OCI-LY7 (cell line): Measurements from ENCODE around the gene TPCN1. TPM values are rescaled to one million over a fixed set of nuclear protein-coding genes. Genes with fewer than 3 reads are reported as not detected.

ENCODE experiments used
- BruUV-seq: library from RNA; stranded (reverse); fragments of 400-500 nt; replicated peaks from 2 replicates; lab custom pipeline; 2021; lab: Mats Ljungman, UMichigan
- CTCF ChIA-PET: fragments of 300-600 bp; sonication (Branson Sonifier 250); formaldehyde crosslinking; loops from one replicate; lab custom pipeline; 2022; ENCODE audit warnings: antibody characterized with exemption; ENCODE audit not compliant: unreplicated experiment; lab: Charles Lee
- POLR2A ChIA-PET: fragments of 300-600 bp; sonication (Branson Sonifier 250); formaldehyde crosslinking; loops from one replicate; lab custom pipeline; 2022; ENCODE audit warnings: antibody characterized with exemption; lab: Charles Lee
- DNase-seq: peaks from one replicate; pipeline ENCODE4 v3.0.0-alpha.2; 2015; ENCODE audit warnings: low spot score
- H2AFZ ChIP-seq: fragments of 200-600 bp; sonication (generic), shearing (Covaris generic); 2 replicates; pipeline ENCODE4 v1.6.1; 2014; ENCODE audit warnings: mild to moderate bottlenecking, antibody characterized with exemption, low read length, moderate library complexity
- H3K27ac ChIP-seq: fragments of 200-600 bp; sonication (generic); 2 replicates; pipeline ENCODE4 v1.5.1; 2014; ENCODE audit warnings: mixed run types, low read depth, mild to moderate bottlenecking, moderate library complexity, low read length, inconsistent platforms; ENCODE audit not compliant: poor library complexity, severe bottlenecking
- H3K36me3 ChIP-seq: fragments of 200-600 bp; sonication (generic); 2 replicates; pipeline ENCODE4 v1.6.1; 2014; ENCODE audit warnings: mild to moderate bottlenecking, antibody characterized with exemption, low read length, moderate library complexity, mixed read lengths; ENCODE audit not compliant: insufficient read depth
- H3K4me1 ChIP-seq: fragments of 200-600 bp; sonication (generic); 2 replicates; pipeline ENCODE4 v1.5.1; 2014; ENCODE audit warnings: mild to moderate bottlenecking, low read length; ENCODE audit not compliant: insufficient read depth, poor library complexity, severe bottlenecking
- H3K4me2 ChIP-seq: fragments of 200-600 bp; sonication (generic); 2 replicates; pipeline ENCODE4 v1.6.1; 2014; ENCODE audit warnings: mild to moderate bottlenecking, low read length
- H3K4me3 ChIP-seq: fragments of 200-600 bp; sonication (generic); 2 replicates; pipeline ENCODE4 v1.5.1; 2014; ENCODE audit warnings: mild to moderate bottlenecking, low read depth, low read length; ENCODE audit not compliant: poor library complexity, severe bottlenecking
- H3K79me2 ChIP-seq: fragments of 200-600 bp; sonication (generic); 2 replicates; pipeline ENCODE4 v1.6.1; 2016; ENCODE audit warnings: low read depth, mild to moderate bottlenecking, low read length, moderate library complexity, mixed read lengths; ENCODE audit not compliant: insufficient read depth
- H3K9me2 ChIP-seq: fragments of 200-600 bp; sonication (generic); 2 replicates; pipeline ENCODE4 v1.6.1; 2016; ENCODE audit warnings: mild to moderate bottlenecking, low read length, mixed read lengths; ENCODE audit not compliant: insufficient read depth
- H3K9me3 ChIP-seq: fragments of 200-600 bp; sonication (generic); 2 replicates; pipeline ENCODE4 v1.6.1; 2014; ENCODE audit warnings: mild to moderate bottlenecking, mixed run types, low read length, mixed read lengths
- H4K20me1 ChIP-seq: fragments of 200-600 bp; sonication (generic); 2 replicates; pipeline ENCODE4 v1.6.1; 2014; ENCODE audit warnings: mild to moderate bottlenecking, antibody characterized with exemption, low read length, moderate library complexity, mixed read lengths; ENCODE audit not compliant: insufficient read depth
- CTCF ChIP-seq: fragments of 200-600 bp; sonication (generic); conservative IDR thresholded peaks from 2 replicates; pipeline ENCODE4 v1.5.1; 2014; ENCODE audit warnings: mild to moderate bottlenecking, antibody characterized with exemption, low read length, moderate library complexity, mixed read lengths
- EZH2phosphoT487 ChIP-seq: fragments of 200-600 bp; sonication (generic); IDR thresholded peaks from 2 replicates; pipeline ENCODE4 v1.6.1; 2018; ENCODE audit warnings: low read depth, borderline replicate concordance, mild to moderate bottlenecking, mixed run types, antibody characterized with exemption, low read length, moderate library complexity, mixed read lengths
- intact Hi-C: fragments of 100-400 bp; cut with micrococcal nuclease; formaldehyde crosslinking; loops from one replicate; pipeline ENCODE4 v1.10.0; 2022; ENCODE audit not compliant: unreplicated experiment
- total RNA-seq, 2 experiments: library from RNA; depleted of rRNA in 1 of 2; stranded (reverse); fragments of >200 nt in 1 of 2; shearing (Covaris generic) in 1 of 2; gene quantifications; 2 replicates each; pipeline ENCODE4 v1.2.3, GENCODE V29; 2014 to 2022

TPCN1 gene
- total RNA-seq, 2 experiments from 2014 or later, result 96.0 to 160 TPM

- BruUV-seq, result no TSS peak
Observed at GRCh38 chr12:113277511-113277910, 56.2 kb downstream of the TPCN1 start.

GRCh38 chr12:113278141-113278540, 56.9 kb downstream of the TPCN1 start:
- H3K4me3 ChIP-seq, result no peak overlapping the region
- H3K4me2 ChIP-seq, result no peak overlapping the region
- H4K20me1 ChIP-seq, result no peaks in the 10 kb centered on the region
- no peak overlapping the region for H3K27ac ChIP-seq
- peaks cover 89% of the 10 kb centered on the region for H3K36me3 ChIP-seq
- TF ChIP-seq EZH2phosphoT487 (no peak), CTCF (no peak)
- no peaks in the 10 kb centered on the region for H3K9me2 ChIP-seq
- DNase-seq, result no peak
- BruUV-seq, result no TSS peak
- CTCF ChIA-PET, result no interaction called here
- intact Hi-C loops, result loop anchor here (10.0 kb wide), 1 partner anchor 83 kb away; no protein-coding TSS in a partner anchor
- H2AFZ ChIP-seq, result no peak overlapping the region
- H3K9me3 ChIP-seq, result no peaks in the 10 kb centered on the region
- no peaks in the 10 kb centered on the region for H3K79me2 ChIP-seq
- POLR2A ChIA-PET, result interaction anchor here (0.6 kb wide), 1 partner anchor 35 kb away, joined by 4 read pairs; no protein-coding TSS in a partner anchor
- no peaks in the 10 kb centered on the region for H3K4me1 ChIP-seq

More at GRCh38 chr12:113277511-113277910, 56.2 kb downstream of the TPCN1 start:
- no peak overlapping the region for H3K4me3 ChIP-seq
- H2AFZ ChIP-seq, result no peak overlapping the region
- H3K36me3 ChIP-seq, result peaks cover 89% of the 10 kb centered on the region
- intact Hi-C loops, result loop anchor here (10.0 kb wide), 1 partner anchor 83 kb away; no protein-coding TSS in a partner anchor
- H3K9me2 ChIP-seq, result no peaks in the 10 kb centered on the region
- H3K4me2 ChIP-seq, result no peak overlapping the region
- ChIA-PET POLR2A (interaction anchor here (0.6 kb wide), 1 partner anchor 302 kb away, joined by 3 read pairs; no protein-coding TSS in a partner anchor), CTCF (no interaction called here)
- H3K79me2 ChIP-seq, result no peaks in the 10 kb centered on the region
- DNase-seq, result no peak
- no peaks in the 10 kb centered on the region for H3K4me1 ChIP-seq
- H3K27ac ChIP-seq, result no peak overlapping the region
- H4K20me1 ChIP-seq, result no peaks in the 10 kb centered on the region
- TF ChIP-seq CTCF, result no peak
- TF ChIP-seq EZH2phosphoT487, result no peak
- H3K9me3 ChIP-seq, result no peaks in the 10 kb centered on the region

- Histone ChIP-seq H3K9me2 (no peaks in the 10 kb centered on the region), H3K4me2 (no peak overlapping the region), H3K27ac (no peak overlapping the region), H3K79me2 (no peaks in the 10 kb centered on the region), H2AFZ (no peak overlapping the region), H3K4me1 (no peaks in the 10 kb centered on the region), H3K36me3 (peaks cover 89% of the 10 kb centered on the region), H3K4me3 (no peak overlapping the region), H4K20me1 (no peaks in the 10 kb centered on the region), H3K9me3 (no peaks in the 10 kb centered on the region)
- ChIA-PET POLR2A (interaction anchor here (0.6 kb wide), 1 partner anchor 35 kb away, joined by 4 read pairs; no protein-coding TSS in a partner anchor), CTCF (no interaction called here)
- no peak for TF ChIP-seq EZH2phosphoT487
- no peak for DNase-seq
- no TSS peak for BruUV-seq
- intact Hi-C loops, result loop anchor here (10.0 kb wide), 1 partner anchor 84 kb away; no protein-coding TSS in a partner anchor
Observed at GRCh38 chr12:113278633-113279032, 57.4 kb downstream of the TPCN1 start.
